GM18951 (cell line): Measurements from ENCODE around the gene BCL2.

ENCODE experiments used
- POLR2A ChIP-seq: IDR thresholded peaks from 4 replicates; pipeline ENCODE4 v1.6.1; 2011; ENCODE audit warnings: mild to moderate bottlenecking; ENCODE audit not compliant: insufficient read length, insufficient read depth; ENCODE audit errors: extremely low read depth
- in situ Hi-C: fragments of 300-500 bp; cut with MboI; formaldehyde crosslinking; loops from one replicate; pipeline ENCODE4 v1.12.0; 2022; ENCODE audit warnings: low sequenced_read_pairs, mixed read lengths, inconsistent platforms; ENCODE audit not compliant: unreplicated experiment

Gene BCL2

DNA sequence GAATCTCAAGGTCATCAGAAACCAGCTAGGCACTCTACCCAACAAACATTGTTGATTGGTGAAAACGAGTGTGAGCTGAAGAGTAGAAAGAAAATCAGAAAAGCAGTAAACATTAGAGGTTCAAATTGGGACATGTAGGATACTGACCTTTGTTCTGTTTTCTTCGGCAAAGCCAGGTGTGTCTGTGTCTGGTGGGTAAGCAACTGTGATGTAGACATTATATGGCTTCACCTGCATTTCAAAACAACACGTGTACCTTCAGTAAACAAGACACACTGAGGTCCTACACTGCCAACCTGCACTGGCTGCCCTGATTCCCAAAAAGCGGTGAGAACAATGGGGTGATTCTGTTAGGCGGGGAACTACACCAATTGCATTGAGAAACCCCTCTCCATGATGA is 24.7 kb upstream of the BCL2 start:
- in situ Hi-C loops, result loop anchor here (25.0 kb wide), 1 partner anchor 632 kb away; the partner anchor contains the start of gene PHLPP1
- TF ChIP-seq POLR2A, result no peak

DNA sequence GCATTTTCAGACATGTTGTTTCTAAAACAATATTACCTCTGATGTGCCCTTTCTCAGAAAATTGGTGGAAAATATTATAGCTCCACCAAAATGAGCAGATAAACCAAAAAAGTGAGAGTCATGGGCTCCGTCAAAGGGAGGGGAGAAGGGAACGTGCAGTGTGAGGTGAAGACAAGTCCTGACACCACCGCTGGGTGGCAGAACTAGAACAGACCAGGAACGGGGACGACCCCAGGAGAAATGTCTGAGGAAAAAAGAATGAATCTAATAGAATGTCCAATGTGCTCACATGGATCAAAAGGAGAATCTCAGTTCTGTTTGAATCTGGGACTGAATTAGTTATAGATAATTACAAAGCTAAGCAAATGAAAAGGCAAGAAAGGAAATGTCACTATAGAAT is 22.6 kb upstream of the BCL2 start:
- TF ChIP-seq POLR2A, result no peak
- in situ Hi-C loops, result loop anchor here (25.0 kb wide), 1 partner anchor 630 kb away; the partner anchor contains the start of gene PHLPP1

DNA sequence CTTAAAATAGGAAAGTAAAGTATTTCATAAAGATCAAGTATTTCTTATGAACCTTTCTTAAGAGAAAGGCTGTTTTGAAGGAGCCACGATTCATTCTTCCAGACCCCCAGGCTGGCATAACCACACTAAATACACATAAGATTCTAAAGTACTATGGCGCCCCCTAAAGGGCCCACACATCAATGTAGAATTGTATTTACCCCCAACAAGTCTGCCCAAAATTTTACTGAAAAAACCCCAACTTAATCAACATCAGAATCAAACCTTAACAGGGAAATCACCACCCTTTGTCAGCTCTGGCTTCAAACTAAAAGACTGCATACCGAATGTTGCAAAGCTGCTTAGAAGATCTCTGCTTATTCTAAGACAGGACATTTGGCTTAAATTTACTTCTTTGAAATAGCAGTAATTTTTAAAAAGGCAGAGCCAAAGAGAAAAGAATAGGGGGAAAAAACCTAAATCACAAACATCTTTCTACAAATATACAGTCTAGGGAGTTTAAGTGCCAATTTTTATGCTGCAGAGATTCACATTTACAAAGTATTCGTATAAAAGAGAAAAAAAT is 20.4 kb upstream of the BCL2 start:
- no peak for TF ChIP-seq POLR2A
- in situ Hi-C loops, result loop anchor here (25.0 kb wide), 1 partner anchor 628 kb away; the partner anchor contains the start of gene PHLPP1

DNA sequence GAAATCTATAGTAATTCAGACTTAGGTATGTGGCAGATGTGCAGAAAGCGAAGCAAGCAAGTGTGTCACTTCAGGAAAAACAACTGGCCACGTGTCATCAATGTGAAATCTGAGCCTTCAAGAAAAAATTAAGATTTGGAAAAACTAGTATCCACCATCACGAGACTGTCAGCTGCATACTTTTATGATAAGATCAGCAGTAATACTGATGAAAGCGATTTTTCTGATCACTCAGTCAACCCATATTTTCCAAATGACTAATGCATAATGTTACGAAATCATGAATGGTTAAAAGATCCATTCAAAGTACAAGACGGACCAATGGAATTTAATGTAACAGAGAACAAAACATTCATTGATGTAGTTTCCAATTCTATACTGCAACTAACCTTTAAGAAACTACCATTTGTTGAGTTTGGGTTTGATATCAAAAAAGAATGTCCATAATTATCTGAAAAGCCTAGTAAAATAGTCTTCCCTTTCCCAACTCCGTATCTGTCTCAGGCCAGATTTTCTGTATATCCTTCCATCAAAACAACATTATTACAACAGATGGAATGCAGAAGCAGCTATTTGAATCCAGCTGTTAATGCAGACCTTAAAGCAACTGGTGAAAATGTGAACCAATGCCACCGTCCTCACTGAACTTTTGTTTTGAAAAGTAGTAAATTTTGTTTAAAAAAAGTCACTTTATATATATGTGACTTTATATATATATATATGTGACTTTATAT is 17.0 kb upstream of the BCL2 start:
- no peak for TF ChIP-seq POLR2A
- in situ Hi-C loops, result loop anchor here (25.0 kb wide), 1 partner anchor 624 kb away; the partner anchor contains the start of gene PHLPP1

DNA sequence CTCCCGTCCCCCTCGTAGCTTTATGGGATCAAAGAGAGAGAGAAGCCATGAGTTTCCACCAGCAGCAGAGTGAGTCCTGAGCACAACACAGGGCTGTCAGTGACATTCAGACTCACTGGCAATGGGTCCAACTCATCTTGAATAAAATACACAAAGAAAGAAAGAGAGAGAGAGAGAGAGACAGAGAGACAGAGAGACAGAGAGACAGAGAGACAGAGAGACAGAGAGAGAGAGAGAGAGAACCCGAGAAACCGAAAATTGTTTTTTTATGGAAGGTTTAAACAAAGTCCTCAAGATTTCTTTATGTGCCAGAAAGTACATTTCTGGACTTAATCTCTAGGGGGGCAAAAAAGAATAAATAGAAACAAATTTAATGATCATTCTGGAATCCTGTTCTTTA is 11.5 kb upstream of the BCL2 start:
- TF ChIP-seq POLR2A, result no peak
- in situ Hi-C loops, result loop anchor here (25.0 kb wide), 1 partner anchor 619 kb away; the partner anchor contains the start of gene PHLPP1

DNA sequence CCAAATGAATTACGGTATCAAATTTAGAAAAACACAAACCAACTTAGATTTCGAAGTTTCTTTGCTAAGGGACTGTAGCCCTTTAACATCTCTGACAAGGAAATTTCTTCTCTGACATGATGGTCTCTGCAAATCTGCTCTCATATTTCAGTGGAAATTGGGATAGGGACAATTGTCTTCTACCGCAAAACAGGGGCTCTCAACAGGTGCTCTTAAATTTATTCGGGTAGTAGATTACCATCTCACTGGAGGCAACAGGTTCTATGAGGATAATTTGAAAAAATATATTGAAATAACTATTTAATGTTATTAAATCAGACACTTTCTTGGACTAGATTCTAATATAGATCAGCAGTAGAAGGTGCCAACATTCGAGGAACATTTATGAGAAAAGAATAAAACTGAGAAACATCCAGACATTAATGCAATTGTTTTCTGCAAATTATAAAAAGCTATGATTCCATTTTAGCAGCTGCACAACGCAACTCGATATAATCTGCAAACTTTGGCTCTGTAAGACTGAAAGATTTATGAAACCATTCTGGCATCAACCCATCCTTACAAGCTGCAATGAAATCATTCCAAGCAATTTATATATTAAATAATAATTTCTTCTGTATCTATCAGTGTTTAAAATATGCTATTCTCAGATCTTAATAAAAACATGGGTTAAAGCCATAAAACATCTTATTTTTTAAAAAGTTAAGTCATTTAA is 10.0 kb upstream of the BCL2 start:
- in situ Hi-C loops, result loop anchor here (25.0 kb wide), 1 partner anchor 617 kb away; the partner anchor contains the start of gene PHLPP1
- no peak for TF ChIP-seq POLR2A

DNA sequence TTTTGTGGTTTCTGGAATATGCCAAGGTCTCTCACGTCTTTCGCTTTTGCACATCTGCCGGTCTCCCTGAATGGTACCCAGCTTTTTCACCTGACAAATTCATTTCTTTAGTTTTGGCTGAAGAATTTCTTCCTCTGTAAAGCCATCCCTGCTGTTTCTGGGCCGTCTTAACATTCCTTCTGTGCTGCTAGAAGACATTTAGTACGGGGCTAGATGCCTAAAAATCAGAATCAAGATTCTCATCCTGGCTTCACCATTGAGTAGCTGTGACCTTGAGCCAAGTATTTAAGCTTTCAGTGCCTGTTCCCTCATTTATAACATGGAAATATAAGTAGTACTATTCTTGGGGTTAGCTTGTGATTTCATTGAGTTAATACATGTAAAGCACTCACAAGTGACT is 6.4 kb upstream of the BCL2 start:
- TF ChIP-seq POLR2A, result no peak
- in situ Hi-C loops, result loop anchor here (25.0 kb wide), 1 partner anchor 614 kb away; the partner anchor contains the start of gene PHLPP1

DNA sequence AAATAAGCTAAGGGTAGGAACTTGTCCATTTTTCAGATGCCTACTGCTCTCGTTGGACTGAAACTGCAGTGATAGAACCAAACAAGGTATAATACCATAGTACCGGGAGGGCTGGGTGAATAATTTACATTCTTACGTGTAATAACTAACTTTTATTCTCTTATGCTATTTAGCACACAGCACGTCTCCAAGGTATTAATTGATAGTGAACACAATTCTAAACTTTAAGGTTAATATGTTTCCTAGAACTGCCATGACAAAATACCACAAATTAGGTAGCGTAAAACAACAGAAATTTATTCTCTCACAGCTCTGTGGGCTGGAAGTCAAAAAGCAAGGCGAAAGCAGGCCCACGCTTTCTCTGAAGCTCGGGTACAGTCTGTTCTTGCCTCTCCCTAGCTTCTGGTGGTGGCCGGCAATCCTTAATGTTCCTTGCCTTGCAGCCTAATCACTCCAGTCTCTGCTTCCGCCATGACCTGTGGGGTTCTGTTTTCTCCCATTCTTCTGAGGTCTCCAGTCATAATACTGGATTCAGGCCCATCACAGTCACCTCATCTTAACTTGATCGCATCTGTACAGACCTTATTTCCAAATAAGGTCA is 5.6 kb upstream of the BCL2 start:
- in situ Hi-C loops, result loop anchor here (25.0 kb wide), 1 partner anchor 613 kb away; the partner anchor contains the start of gene PHLPP1
- no peak for TF ChIP-seq POLR2A

DNA sequence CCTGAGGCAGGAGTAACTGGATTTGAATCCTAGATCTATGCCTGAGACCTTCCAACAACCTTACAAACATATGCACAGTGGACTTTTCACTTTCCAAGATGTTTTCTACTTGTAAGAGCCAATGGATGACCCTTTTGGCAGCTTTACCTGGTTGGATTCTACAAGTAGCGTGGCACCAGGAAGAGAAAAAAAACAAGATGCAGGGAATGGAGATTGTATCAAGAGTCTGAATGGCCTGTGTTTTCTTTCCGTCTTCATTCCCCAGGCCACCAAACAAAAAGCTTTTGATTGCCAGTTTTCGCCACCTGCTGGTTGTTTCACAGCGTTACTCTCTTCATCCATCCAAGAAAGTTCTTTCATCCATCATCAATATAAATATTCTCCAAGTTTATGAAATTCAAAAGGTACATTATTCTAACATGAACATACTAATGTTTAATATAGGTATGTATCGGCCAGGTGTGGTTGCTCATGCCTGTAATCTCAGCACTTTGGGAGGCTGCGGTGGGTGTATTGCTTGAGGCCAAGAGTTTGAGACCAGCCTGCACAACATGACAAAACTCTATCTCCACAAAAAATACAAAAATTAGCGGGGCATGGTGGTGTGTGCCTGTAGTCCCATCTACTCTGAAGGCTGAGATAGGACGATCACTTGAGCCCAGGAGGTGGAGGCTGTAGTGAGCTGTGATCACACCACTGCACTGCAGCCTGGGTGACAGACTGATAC is 3.5 kb upstream of the BCL2 start:
- no peak for TF ChIP-seq POLR2A

DNA sequence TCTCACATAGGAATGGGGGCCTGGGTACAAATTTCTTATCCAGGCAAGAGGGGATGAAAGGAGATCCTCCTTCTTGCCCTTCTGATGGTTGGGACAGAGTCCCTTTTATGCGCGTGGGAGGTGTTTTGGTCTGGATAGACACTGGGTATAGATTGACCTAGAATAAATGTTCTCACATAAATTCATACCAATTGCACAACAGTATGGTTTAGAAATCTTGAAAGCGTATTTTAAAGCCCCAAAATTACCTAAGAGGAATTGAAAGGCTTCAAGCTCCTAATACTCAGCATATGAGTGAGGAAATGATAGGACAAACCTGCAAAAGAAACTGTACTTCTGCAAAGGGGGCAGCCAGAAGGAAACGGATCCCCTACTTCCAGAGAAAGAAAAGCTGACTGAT is 2.6 kb upstream of the BCL2 start:
- in situ Hi-C loops, result loop anchor here (5.0 kb wide), 1 partner anchor 305 kb away; no protein-coding TSS in a partner anchor
- TF ChIP-seq POLR2A, result no peak

More for the DNA sequence above, 3.5 kb upstream of the BCL2 start:
- in situ Hi-C loops, result loop anchor here (5.0 kb wide), 1 partner anchor 306 kb away; no protein-coding TSS in a partner anchor

DNA sequence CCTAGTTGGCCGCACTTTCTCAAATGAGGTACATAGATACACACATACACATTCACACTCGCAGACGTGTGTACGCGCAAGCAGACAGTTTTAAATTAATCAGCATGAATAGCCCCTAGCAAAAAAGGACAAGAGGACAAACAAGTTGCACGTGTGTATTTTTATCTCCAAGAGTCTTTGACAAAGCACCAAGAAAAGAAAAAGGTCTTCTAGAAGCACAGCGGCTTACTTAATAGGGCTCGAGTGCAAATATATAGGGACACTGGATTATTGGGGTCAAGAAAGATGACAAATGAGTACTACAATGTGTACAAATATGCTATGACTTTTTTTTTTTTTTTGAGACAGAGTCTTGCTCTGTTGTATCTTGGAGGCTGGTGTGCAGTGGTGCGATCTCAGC is 1.7 kb upstream of the BCL2 start:
- no peak for TF ChIP-seq POLR2A
- in situ Hi-C loops, result loop anchor here (5.0 kb wide), 1 partner anchor 304 kb away; no protein-coding TSS in a partner anchor

DNA sequence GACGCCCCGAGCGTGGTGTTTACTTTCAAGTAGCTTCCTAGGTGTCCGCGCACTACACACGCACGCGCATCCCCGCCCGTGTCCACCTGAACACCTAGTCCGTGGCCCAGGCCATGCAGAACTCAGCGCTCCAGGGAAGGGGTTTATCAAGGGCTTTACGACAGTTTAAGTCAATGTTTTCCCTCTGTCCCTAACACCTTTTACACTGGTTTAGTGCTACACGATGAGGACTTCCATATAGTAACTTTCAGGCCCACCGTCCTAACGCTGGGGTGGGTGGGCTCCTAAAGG is 1.4 kb upstream of the BCL2 start:
- TF ChIP-seq POLR2A, result no peak
- in situ Hi-C loops, result loop anchor here (5.0 kb wide), 1 partner anchor 304 kb away; no protein-coding TSS in a partner anchor
